ENCODE measurements around the gene LGR5. TPM values are rescaled to one million over a fixed set of nuclear protein-coding genes. Genes with fewer than 3 reads are reported as not detected.

The LGR5 gene
- total and polyA plus RNA-seq, 2 of the 13 experiments (the other 11 are each of a cell fraction or from before 2014, with no cell fraction given): 37.0 to 121 TPM

DNA sequence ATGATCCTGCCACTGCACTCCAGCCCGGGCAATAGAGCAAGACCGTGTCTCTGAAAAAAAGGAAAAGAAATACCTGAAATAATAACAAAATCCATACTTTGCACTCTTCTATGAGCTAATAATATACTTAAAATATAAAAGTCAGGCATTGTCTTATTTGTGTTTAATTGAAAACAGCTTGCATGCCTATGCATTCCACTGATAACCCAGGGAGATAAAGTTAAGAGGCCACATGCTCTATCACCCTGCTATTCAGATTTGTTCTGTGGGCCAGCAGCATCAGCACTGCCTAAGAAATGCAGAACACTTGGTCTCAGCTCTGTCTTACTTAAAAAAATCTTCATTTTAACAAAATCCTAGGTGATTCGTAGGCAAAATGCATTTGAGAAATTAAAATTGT is 99.2 kb downstream of the LGR5 start:
- no peak overlapping the region for H3K4me3 ChIP-seq (replicated peaks in 1 of 3; ENCODE audit: insufficient read depth in 1 of 3, low read depth in 2 of 3, low read length in 3 of 3)
- no peaks in the 10 kb centered on the region for H3K79me2 ChIP-seq (ENCODE audit: insufficient read depth, low read length)
- no peaks in the 10 kb centered on the region for H4K20me1 ChIP-seq (ENCODE audit: insufficient read depth, low read length)
- H2AFZ ChIP-seq (ENCODE audit: low read length): no peak overlapping the region
- no TSS peak for BruUV-seq (replicated peaks)
- FAIRE-seq (no peak), ATAC-seq (no peak), DNase-seq (ENCODE audit: low spot score) (no peak)
- CTCF ChIA-PET (ENCODE audit: low intra/inter-chr PET ratio, low total read pairs): no interaction called here
- H3K4me2 ChIP-seq (ENCODE audit: low read depth, low read length): no peak overlapping the region
- no peaks in the 10 kb centered on the region for H3K27me3 ChIP-seq (ENCODE audit: control insufficient read depth in 1 of 2, insufficient read depth in 2 of 2, low read length in 2 of 2)
- H3K9ac ChIP-seq (ENCODE audit: insufficient read depth, low read depth, low read length): no peak overlapping the region
- in situ Hi-C loops (cut with HindIII; ENCODE audit: extremely low pct_ligation_motif_present, low pct_unique_long_range_greater_than_20kb) (no loop called here), intact Hi-C loops (cut with micrococcal nuclease; ENCODE audit: unreplicated experiment) (loop anchor here (5.0 kb wide), 1 partner anchor 122 kb away; no protein-coding TSS in a partner anchor)
- no peaks in the 10 kb centered on the region for H3K9me3 ChIP-seq (ENCODE audit: low read length)
- 94% methylated on average over 3 of the region's 3 CpGs for WGBS (ENCODE audit: low lambda C conversion rate)
- H3K4me1 ChIP-seq (ENCODE audit: insufficient read depth, low read length): peaks cover 45% of the 10 kb centered on the region
- no peak overlapping the region for H3K27ac ChIP-seq (ENCODE audit: extremely low read length, insufficient read depth, low read length)
- peaks cover 20 to 35% of the 10 kb centered on the region in 2 experiments for H3K36me3 ChIP-seq (replicated peaks in 1 of 2; ENCODE audit: control insufficient read depth in 1 of 2, insufficient read depth in 2 of 2, low read length in 2 of 2)
- POLR2A ChIA-PET: interaction anchor here (4.0 kb wide), 1 partner anchor 13 kb away, joined by 24 read pairs; no protein-coding TSS in a partner anchor
- TF ChIP-seq ZNF567 (CRISPR knock-in tag; IDR thresholded peaks at IDR 0.05; ENCODE audit: borderline replicate concordance): no peak
- TF ChIP-seq, protein P1, sequence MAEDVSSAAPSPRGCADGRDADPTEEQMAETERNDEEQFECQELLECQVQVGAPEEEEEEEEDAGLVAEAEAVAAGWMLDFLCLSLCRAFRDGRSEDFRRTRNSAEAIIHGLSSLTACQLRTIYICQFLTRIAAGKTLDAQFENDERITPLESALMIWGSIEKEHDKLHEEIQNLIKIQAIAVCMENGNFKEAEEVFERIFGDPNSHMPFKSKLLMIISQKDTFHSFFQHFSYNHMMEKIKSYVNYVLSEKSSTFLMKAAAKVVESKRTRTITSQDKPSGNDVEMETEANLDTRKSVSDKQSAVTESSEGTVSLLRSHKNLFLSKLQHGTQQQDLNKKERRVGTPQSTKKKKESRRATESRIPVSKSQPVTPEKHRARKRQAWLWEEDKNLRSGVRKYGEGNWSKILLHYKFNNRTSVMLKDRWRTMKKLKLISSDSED (CRISPR knock-in tag; IDR thresholded peaks at IDR 0.05): no peak
- TF ChIP-seq ZNF136 (CRISPR knock-in tag; IDR thresholded peaks at IDR 0.05; ENCODE audit: low read depth): no peak
- no peak for TF ChIP-seq HMG20A (CRISPR knock-in tag; IDR thresholded peaks at IDR 0.05; ENCODE audit: borderline replicate concordance)
- TF ChIP-seq HES4 (CRISPR knock-in tag; IDR thresholded peaks at IDR 0.05; ENCODE audit: borderline replicate concordance): no peak
- TF ChIP-seq ZNF775 (CRISPR knock-in tag; IDR thresholded peaks at IDR 0.05; ENCODE audit: borderline replicate concordance): no peak
- TF ChIP-seq, protein P2, sequence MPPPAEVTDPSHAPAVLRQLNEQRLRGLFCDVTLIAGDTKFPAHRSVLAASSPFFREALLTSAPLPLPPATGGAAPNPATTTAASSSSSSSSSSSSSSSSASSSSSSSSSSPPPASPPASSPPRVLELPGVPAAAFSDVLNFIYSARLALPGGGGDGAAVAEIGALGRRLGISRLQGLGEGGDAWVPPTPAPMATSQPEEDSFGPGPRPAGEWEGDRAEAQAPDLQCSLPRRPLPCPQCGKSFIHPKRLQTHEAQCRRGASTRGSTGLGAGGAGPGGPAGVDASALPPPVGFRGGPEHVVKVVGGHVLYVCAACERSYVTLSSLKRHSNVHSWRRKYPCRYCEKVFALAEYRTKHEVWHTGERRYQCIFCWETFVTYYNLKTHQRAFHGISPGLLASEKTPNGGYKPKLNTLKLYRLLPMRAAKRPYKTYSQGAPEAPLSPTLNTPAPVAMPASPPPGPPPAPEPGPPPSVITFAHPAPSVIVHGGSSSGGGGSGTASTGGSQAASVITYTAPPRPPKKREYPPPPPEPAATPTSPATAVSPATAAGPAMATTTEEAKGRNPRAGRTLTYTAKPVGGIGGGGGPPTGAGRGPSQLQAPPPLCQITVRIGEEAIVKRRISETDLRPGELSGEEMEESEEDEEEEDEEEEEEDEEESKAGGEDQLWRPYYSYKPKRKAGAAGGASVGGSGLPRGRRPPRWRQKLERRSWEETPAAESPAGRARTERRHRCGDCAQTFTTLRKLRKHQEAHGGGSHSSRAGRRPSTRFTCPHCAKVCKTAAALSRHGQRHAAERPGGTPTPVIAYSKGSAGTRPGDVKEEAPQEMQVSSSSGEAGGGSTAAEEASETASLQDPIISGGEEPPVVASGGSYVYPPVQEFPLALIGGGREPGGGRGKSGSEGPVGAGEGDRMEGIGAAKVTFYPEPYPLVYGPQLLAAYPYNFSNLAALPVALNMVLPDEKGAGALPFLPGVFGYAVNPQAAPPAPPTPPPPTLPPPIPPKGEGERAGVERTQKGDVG (CRISPR knock-in tag; IDR thresholded peaks at IDR 0.05; ENCODE audit: borderline replicate concordance): no peak
- no peak for TF ChIP-seq THAP11 (CRISPR knock-in tag; IDR thresholded peaks at IDR 0.05)
- TF ChIP-seq, protein P3, sequence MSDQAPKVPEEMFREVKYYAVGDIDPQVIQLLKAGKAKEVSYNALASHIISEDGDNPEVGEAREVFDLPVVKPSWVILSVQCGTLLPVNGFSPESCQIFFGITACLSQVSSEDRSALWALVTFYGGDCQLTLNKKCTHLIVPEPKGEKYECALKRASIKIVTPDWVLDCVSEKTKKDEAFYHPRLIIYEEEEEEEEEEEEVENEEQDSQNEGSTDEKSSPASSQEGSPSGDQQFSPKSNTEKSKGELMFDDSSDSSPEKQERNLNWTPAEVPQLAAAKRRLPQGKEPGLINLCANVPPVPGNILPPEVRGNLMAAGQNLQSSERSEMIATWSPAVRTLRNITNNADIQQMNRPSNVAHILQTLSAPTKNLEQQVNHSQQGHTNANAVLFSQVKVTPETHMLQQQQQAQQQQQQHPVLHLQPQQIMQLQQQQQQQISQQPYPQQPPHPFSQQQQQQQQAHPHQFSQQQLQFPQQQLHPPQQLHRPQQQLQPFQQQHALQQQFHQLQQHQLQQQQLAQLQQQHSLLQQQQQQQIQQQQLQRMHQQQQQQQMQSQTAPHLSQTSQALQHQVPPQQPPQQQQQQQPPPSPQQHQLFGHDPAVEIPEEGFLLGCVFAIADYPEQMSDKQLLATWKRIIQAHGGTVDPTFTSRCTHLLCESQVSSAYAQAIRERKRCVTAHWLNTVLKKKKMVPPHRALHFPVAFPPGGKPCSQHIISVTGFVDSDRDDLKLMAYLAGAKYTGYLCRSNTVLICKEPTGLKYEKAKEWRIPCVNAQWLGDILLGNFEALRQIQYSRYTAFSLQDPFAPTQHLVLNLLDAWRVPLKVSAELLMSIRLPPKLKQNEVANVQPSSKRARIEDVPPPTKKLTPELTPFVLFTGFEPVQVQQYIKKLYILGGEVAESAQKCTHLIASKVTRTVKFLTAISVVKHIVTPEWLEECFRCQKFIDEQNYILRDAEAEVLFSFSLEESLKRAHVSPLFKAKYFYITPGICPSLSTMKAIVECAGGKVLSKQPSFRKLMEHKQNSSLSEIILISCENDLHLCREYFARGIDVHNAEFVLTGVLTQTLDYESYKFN (CRISPR knock-in tag; conservative IDR thresholded peaks at IDR 0.05): no peak
- TF ChIP-seq NRL (CRISPR knock-in tag; IDR thresholded peaks at IDR 0.05; ENCODE audit: borderline replicate concordance): no peak
- TF ChIP-seq, protein P4, sequence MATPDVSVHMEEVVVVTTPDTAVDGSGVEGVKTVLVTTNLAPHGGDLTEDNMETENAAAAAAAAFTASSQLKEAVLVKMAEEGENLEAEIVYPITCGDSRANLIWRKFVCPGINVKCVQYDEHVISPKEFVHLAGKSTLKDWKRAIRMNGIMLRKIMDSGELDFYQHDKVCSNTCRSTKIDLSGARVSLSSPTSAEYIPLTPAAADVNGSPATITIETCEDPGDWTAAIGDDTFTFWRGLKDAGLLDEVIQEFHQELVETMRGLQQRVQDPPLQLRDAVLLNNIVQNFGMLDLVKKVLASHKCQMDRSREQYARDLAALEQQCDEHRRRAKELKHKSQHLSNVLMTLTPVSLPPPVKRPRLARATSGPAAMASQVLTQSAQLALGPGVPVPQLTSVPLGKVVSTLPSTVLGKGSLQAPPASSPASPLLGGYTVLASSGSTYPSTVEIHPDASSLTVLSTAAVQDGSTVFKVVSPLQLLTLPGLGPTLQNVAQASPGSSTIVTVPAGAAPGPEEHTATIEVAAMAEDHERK (CRISPR knock-in tag; IDR thresholded peaks at IDR 0.05; ENCODE audit: low read depth): no peak
- TF ChIP-seq TSC22D2 (CRISPR knock-in tag; IDR thresholded peaks at IDR 0.05; ENCODE audit: borderline replicate concordance): no peak
- TF ChIP-seq FOXK1 (CRISPR knock-in tag; IDR thresholded peaks at IDR 0.05; ENCODE audit: borderline replicate concordance, low read depth): no peak
